ENCODE measurements around the gene HOXB13.

HOXB13 gene

GRCh38 chr17:48751733-48752398 lies 23.3 kb upstream of the HOXB13 start:
- peaks cover 5% of the 10 kb centered on the region for H3K27me3 ChIP-seq (ENCODE audit: insufficient read depth, low read length, poor library complexity, severe bottlenecking)
- H3K79me2 ChIP-seq (ENCODE audit: insufficient read depth, low read length): no peaks in the 10 kb centered on the region
- H3K9ac ChIP-seq (ENCODE audit: low read depth, low read length, poor library complexity, severe bottlenecking): no peak overlapping the region
- TF ChIP-seq CTCF (conservative IDR thresholded peaks at IDR 0.05; ENCODE audit: low read length): no peak
- TF ChIP-seq EZH2phosphoT487 (IDR thresholded peaks at IDR 0.05; ENCODE audit: borderline replicate concordance): no peak
- H3K4me1 ChIP-seq (ENCODE audit: insufficient read depth, low read length, poor library complexity, severe bottlenecking): no peaks in the 10 kb centered on the region
- H3K36me3 ChIP-seq (ENCODE audit: insufficient read depth, low read length): no peaks in the 10 kb centered on the region
- H4K20me1 ChIP-seq (ENCODE audit: insufficient read depth, low read length, poor library complexity, severe bottlenecking): no peaks in the 10 kb centered on the region
- H3K4me2 ChIP-seq (ENCODE audit: low read depth, low read length, poor library complexity, severe bottlenecking): peak overlapping the region; percentile 16
- H3K9me2 ChIP-seq (replicated peaks; ENCODE audit: low read depth, low read length): no peaks in the 10 kb centered on the region
- H2AFZ ChIP-seq (ENCODE audit: low read length): peak overlapping the region; percentile 51; the same call in 1 of the 2 replicates
- no peaks in the 10 kb centered on the region for H3K9me3 ChIP-seq (ENCODE audit: insufficient read depth, low read depth, low read length)
- no peaks in the 10 kb centered on the region for H3F3A ChIP-seq (ENCODE audit: low read depth)
- no peak overlapping the region for H3K4me3 ChIP-seq (ENCODE audit: low read length, poor library complexity, severe bottlenecking)

- Histone ChIP-seq H3F3A (ENCODE audit: low read depth) (no peaks in the 10 kb centered on the region), H3K27me3 (ENCODE audit: insufficient read depth, low read length, poor library complexity, severe bottlenecking) (peaks cover 5% of the 10 kb centered on the region), H3K4me3 (ENCODE audit: low read length, poor library complexity, severe bottlenecking) (no peak overlapping the region), H3K9me2 (replicated peaks; ENCODE audit: low read depth, low read length) (no peaks in the 10 kb centered on the region), H3K9ac (ENCODE audit: low read depth, low read length, poor library complexity, severe bottlenecking) (no peak overlapping the region), H3K36me3 (ENCODE audit: insufficient read depth, low read length) (no peaks in the 10 kb centered on the region), H3K4me2 (ENCODE audit: low read depth, low read length, poor library complexity, severe bottlenecking) (peak overlapping the region; percentile 16), H4K20me1 (ENCODE audit: insufficient read depth, low read length, poor library complexity, severe bottlenecking) (no peaks in the 10 kb centered on the region), H3K4me1 (ENCODE audit: insufficient read depth, low read length, poor library complexity, severe bottlenecking) (no peaks in the 10 kb centered on the region), H3K79me2 (ENCODE audit: insufficient read depth, low read length) (no peaks in the 10 kb centered on the region), H2AFZ (ENCODE audit: low read length) (peak overlapping the region; percentile 51; the same call in 1 of the 2 replicates), H3K9me3 (ENCODE audit: insufficient read depth, low read depth, low read length) (no peaks in the 10 kb centered on the region)
- TF ChIP-seq CTCF (conservative IDR thresholded peaks at IDR 0.05; ENCODE audit: low read length): no peak
- no peak for TF ChIP-seq EZH2phosphoT487 (IDR thresholded peaks at IDR 0.05; ENCODE audit: borderline replicate concordance)
Observed at GRCh38 chr17:48751172-48751571, 22.6 kb upstream of the HOXB13 start.

GRCh38 chr17:48749621-48750553 lies 21.3 kb upstream of the HOXB13 start:
- Histone ChIP-seq H3K27me3 (ENCODE audit: insufficient read depth, low read length, poor library complexity, severe bottlenecking) (peaks cover 5% of the 10 kb centered on the region), H3K4me3 (ENCODE audit: low read length, poor library complexity, severe bottlenecking) (no peak overlapping the region), H3K79me2 (ENCODE audit: insufficient read depth, low read length) (no peaks in the 10 kb centered on the region), H3K9me2 (replicated peaks; ENCODE audit: low read depth, low read length) (no peaks in the 10 kb centered on the region), H3K9ac (ENCODE audit: low read depth, low read length, poor library complexity, severe bottlenecking) (no peak overlapping the region), H4K20me1 (ENCODE audit: insufficient read depth, low read length, poor library complexity, severe bottlenecking) (no peaks in the 10 kb centered on the region), H3F3A (ENCODE audit: low read depth) (no peaks in the 10 kb centered on the region), H3K4me2 (ENCODE audit: low read depth, low read length, poor library complexity, severe bottlenecking) (no peak overlapping the region), H3K4me1 (ENCODE audit: insufficient read depth, low read length, poor library complexity, severe bottlenecking) (no peaks in the 10 kb centered on the region), H3K36me3 (ENCODE audit: insufficient read depth, low read length) (no peaks in the 10 kb centered on the region), H2AFZ (ENCODE audit: low read length) (no peak overlapping the region), H3K9me3 (ENCODE audit: insufficient read depth, low read depth, low read length) (no peaks in the 10 kb centered on the region)
- TF ChIP-seq CTCF (conservative IDR thresholded peaks at IDR 0.05; ENCODE audit: low read length) (no peak), EZH2phosphoT487 (IDR thresholded peaks at IDR 0.05; ENCODE audit: borderline replicate concordance) (no peak)

Data from Loucy (cell line).